K562 (cell line): Measurements from ENCODE around the gene BNIP5. TPM values are rescaled to one million over a fixed set of nuclear protein-coding genes. Genes with fewer than 3 reads are reported as not detected.

Experiments used
- DLX4 ChIP-seq: fragments of 250-450 bp; sonication (Bioruptor Pico); IDR thresholded peaks from 2 replicates; pipeline ENCODE4 v1.6.1; 2021; ENCODE audit warnings: mild to moderate bottlenecking
- HEY1 ChIP-seq: fragments of 250-450 bp; sonication (Bioruptor Pico); IDR thresholded peaks from 2 replicates; pipeline ENCODE4 v1.5.0; 2020; ENCODE audit warnings: mild to moderate bottlenecking, moderate library complexity, borderline replicate concordance
- HMBOX1 ChIP-seq: sonication (generic); IDR thresholded peaks from 2 replicates; pipeline ENCODE4 v1.6.1; 2016
- NFIX ChIP-seq: fragments of 250-450 bp; sonication (Bioruptor Pico); IDR thresholded peaks from 2 replicates; pipeline ENCODE4 v1.4.0; 2020; ENCODE audit warnings: low read depth, mild to moderate bottlenecking, moderate library complexity
- PHTF2 ChIP-seq: fragments of 250-450 bp; sonication (Bioruptor Pico); IDR thresholded peaks from 2 replicates; pipeline ENCODE4 v1.5.0; 2021; ENCODE audit warnings: mild to moderate bottlenecking
- STAT5B ChIP-seq: fragments of 250-450 bp; sonication (Bioruptor Pico); IDR thresholded peaks from 2 replicates; pipeline ENCODE4 v1.8.0; 2021; ENCODE audit warnings: mild to moderate bottlenecking, inconsistent platforms
- ZFPM2 ChIP-seq: fragments of 250-450 bp; sonication (Bioruptor Pico); IDR thresholded peaks from 2 replicates; pipeline ENCODE4 v1.5.1; 2022; ENCODE audit warnings: mild to moderate bottlenecking
- ZFX ChIP-seq: sonication (generic); formaldehyde crosslinking; IDR thresholded peaks from 2 replicates; pipeline ENCODE4 v1.8.0; 2022; ENCODE audit warnings: mild to moderate bottlenecking, missing genetic modification reagents, moderate library complexity
- polyA plus RNA-seq, 8 experiments: library from polyadenylated mRNA; depleted of rRNA in 4 of 8; stranded (reverse) in 5 of 8; unstranded in 3 of 8; fragments of >200 nt; fragmentation: Nextera tagmentation in 2 of 8; fragmentation: Illumina TruSeq in 1 of 8; extraction: Ambion mirVana in 2 of 8; extraction: Trizol in 1 of 8; gene quantifications; 2 replicates each; pipeline versions ENCODE4 v1.2.1 to v1.2.3, GENCODE V29; 2011 to 2014; ENCODE audit warnings: inconsistent platforms in 1 of 8, missing spikeins in 1 of 8
- total RNA-seq, 7 experiments: library from RNA; depleted of rRNA in 6 of 7; stranded (reverse); fragments of >200 nt in 6 of 7; fragmentation: Illumina TruSeq in 2 of 7; extraction: Trizol in 2 of 7; gene quantifications; 2 replicates each; pipeline versions ENCODE4 v1.2.1 to v1.2.3, GENCODE V29; 2011 to 2021; ENCODE audit warnings: low replicate concordance in 1 of 7
- TF ChIP-seq, protein P1 (sequence below): fragments of 250-450 bp; sonication (Bioruptor Pico); IDR thresholded peaks from 2 replicates; pipeline ENCODE4 v1.8.0; 2021; ENCODE audit warnings: mild to moderate bottlenecking, moderate library complexity
- TF ChIP-seq, protein P2 (sequence below): fragments of 450-650 bp; IDR thresholded peaks from 2 replicates; pipeline ENCODE4 v1.7.0; 2016; ENCODE audit warnings: borderline replicate concordance
- TF ChIP-seq, protein P3 (sequence below): fragments of 450-650 bp; IDR thresholded peaks from 2 replicates; pipeline ENCODE4 v1.6.1; 2016; ENCODE audit warnings: low read depth, mild to moderate bottlenecking, moderate library complexity
- TF ChIP-seq, protein P4 (sequence below): fragments of 150-350 bp; IDR thresholded peaks from 2 replicates; pipeline ENCODE4 v1.6.1; 2014; ENCODE audit warnings: low read depth, mild to moderate bottlenecking, low read length, borderline replicate concordance

The BNIP5 gene
- total and polyA plus RNA-seq, 9 of the 15 experiments (the other 6 are each of a cell fraction or from before 2014, with no cell fraction given): not detected

GRCh38 chr6:36290668-36291620 is 45.7 kb downstream of the BNIP5 start (continued):
- TF ChIP-seq, protein P1, sequence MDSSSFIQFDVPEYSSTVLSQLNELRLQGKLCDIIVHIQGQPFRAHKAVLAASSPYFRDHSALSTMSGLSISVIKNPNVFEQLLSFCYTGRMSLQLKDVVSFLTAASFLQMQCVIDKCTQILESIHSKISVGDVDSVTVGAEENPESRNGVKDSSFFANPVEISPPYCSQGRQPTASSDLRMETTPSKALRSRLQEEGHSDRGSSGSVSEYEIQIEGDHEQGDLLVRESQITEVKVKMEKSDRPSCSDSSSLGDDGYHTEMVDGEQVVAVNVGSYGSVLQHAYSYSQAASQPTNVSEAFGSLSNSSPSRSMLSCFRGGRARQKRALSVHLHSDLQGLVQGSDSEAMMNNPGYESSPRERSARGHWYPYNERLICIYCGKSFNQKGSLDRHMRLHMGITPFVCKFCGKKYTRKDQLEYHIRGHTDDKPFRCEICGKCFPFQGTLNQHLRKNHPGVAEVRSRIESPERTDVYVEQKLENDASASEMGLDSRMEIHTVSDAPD (CRISPR knock-in tag): no peak
- no peak for TF ChIP-seq STAT5B (CRISPR knock-in tag)
- no peak for TF ChIP-seq ZFX (CRISPR knock-in tag)
- no peak for TF ChIP-seq NFIX (CRISPR knock-in tag)
- no peak for TF ChIP-seq PHTF2 (CRISPR knock-in tag)
- no peak for TF ChIP-seq ZFPM2 (CRISPR knock-in tag)
- TF ChIP-seq, protein P2, sequence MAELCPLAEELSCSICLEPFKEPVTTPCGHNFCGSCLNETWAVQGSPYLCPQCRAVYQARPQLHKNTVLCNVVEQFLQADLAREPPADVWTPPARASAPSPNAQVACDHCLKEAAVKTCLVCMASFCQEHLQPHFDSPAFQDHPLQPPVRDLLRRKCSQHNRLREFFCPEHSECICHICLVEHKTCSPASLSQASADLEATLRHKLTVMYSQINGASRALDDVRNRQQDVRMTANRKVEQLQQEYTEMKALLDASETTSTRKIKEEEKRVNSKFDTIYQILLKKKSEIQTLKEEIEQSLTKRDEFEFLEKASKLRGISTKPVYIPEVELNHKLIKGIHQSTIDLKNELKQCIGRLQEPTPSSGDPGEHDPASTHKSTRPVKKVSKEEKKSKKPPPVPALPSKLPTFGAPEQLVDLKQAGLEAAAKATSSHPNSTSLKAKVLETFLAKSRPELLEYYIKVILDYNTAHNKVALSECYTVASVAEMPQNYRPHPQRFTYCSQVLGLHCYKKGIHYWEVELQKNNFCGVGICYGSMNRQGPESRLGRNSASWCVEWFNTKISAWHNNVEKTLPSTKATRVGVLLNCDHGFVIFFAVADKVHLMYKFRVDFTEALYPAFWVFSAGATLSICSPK: no peak
- TF ChIP-seq HMBOX1: no peak
- TF ChIP-seq HEY1 (CRISPR knock-in tag): no peak
- TF ChIP-seq, protein P3, sequence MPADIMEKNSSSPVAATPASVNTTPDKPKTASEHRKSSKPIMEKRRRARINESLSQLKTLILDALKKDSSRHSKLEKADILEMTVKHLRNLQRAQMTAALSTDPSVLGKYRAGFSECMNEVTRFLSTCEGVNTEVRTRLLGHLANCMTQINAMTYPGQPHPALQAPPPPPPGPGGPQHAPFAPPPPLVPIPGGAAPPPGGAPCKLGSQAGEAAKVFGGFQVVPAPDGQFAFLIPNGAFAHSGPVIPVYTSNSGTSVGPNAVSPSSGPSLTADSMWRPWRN: no peak
- TF ChIP-seq, protein P4, sequence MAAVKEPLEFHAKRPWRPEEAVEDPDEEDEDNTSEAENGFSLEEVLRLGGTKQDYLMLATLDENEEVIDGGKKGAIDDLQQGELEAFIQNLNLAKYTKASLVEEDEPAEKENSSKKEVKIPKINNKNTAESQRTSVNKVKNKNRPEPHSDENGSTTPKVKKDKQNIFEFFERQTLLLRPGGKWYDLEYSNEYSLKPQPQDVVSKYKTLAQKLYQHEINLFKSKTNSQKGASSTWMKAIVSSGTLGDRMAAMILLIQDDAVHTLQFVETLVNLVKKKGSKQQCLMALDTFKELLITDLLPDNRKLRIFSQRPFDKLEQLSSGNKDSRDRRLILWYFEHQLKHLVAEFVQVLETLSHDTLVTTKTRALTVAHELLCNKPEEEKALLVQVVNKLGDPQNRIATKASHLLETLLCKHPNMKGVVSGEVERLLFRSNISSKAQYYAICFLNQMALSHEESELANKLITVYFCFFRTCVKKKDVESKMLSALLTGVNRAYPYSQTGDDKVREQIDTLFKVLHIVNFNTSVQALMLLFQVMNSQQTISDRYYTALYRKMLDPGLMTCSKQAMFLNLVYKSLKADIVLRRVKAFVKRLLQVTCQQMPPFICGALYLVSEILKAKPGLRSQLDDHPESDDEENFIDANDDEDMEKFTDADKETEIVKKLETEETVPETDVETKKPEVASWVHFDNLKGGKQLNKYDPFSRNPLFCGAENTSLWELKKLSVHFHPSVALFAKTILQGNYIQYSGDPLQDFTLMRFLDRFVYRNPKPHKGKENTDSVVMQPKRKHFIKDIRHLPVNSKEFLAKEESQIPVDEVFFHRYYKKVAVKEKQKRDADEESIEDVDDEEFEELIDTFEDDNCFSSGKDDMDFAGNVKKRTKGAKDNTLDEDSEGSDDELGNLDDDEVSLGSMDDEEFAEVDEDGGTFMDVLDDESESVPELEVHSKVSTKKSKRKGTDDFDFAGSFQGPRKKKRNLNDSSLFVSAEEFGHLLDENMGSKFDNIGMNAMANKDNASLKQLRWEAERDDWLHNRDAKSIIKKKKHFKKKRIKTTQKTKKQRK: no peak
- TF ChIP-seq DLX4 (CRISPR knock-in tag): no peak
